HG03280 (cell line): ENCODE results near the gene SNCAIP.
A peak's percentile ranks its signal among the peaks of the same experiment; 100 is the strongest.

Source experiments
- ATAC-seq: cut with Tn5 transposase; IDR thresholded peaks from one replicate; pipeline ENCODE4 v1.9.1; 2021; ENCODE audit warnings: mild to moderate bottlenecking, moderate library complexity; ENCODE audit not compliant: unreplicated experiment

Gene SNCAIP

DNA sequence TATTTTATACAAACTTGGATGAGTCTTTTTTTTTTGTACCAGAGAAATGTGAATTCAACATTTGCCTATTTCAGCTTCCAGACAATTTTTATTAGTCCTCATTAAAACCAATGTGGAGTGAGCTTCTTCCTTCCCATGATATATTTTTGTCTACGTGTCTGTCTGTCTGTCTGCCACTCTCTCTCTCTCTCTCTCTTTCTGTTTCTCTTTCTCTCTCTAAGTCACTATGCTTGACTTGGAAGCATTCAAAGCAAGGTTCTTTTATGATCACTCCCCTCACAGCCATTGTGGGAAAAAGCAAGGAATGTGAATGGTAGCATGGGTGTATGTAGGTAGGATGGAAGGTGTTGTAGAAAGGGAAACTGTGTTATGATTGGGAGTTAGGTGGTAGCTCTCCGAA lies 80.2 kb downstream of the SNCAIP start:
- ATAC-seq: no peak

DNA sequence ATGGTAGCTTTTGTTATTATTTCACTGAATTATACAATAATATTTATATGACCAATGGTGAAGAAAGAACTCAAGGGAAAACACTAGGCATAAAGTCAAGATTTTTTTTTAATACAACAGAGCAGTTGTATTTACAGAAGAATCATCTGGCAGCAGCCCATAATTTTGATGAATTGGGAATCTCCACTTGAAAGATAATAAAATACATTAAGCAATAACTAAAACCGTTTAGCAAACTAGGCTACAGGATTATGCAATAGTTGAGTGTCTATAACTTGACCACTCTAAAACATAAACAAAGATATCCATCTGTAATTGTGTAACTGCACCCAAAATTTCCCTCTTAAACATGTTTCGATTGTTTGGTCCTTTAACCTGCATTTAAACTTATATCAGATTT lies 80.8 kb downstream of the SNCAIP start:
- no peak for ATAC-seq

- ATAC-seq: no peak
Observed at GRCh38 chr5:122394284-122394930, 82.4 kb downstream of the SNCAIP start.

GRCh38 chr5:122398016-122398415 lies 86.0 kb downstream of the SNCAIP start:
- ATAC-seq: no peak

DNA sequence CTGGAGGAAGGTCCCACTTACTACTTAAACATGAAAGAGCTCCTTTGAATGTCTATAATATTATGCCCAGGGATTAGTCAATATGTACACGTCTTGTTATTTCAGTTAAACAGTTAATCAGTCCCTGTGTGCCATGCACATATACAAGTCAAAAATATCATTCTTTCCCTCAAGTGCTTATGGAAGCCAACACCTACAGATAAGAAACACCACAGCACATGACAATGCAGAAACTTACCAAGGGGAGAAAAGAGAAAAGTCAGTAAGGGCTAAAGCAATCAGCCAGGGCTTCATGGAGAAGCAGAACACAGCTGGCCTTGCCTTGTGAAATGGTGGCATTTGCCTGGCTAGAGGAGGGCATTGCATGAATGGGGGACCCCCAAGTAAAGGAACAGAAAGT lies 88.3 kb downstream of the SNCAIP start:
- no peak for ATAC-seq

- ATAC-seq: no peak
Observed at GRCh38 chr5:122400938-122401337, 88.9 kb downstream of the SNCAIP start.

DNA sequence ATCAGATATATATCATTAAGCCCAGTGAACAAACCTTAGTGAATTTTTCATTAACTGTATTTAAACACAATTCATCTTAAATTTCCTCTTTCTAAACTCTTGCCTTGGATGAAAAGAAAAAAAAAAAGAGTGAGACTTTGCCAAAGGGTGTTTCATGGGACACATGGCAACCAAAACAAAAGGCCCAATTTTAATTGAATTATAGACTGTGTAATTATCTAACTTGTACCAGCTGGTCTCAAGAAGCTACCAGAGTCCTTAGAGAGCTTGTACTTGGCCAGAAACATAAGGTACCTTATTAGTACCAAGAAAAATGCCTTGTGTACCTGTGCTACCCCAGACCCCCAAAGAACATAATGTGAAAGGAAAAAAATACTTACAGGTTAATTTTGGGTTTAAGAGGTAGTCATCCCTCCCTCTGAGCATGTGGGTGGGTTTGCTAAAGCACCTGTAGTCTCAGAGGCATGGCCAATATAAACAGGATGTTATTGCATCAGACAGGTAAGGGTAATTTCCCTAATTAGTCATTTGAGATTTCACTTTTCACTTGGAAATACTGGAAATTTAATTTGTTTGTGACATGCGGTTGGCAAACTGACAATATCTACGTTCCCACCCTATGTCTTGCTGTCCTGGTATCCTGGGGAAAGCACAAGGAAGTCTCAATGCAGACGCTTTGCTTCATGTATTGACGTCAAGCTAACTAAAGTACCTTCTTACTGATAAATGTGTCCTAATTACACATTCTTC lies 90.1 kb downstream of the SNCAIP start:
- ATAC-seq: no peak

- no peak for ATAC-seq
Observed at GRCh38 chr5:122402955-122403685, 91.1 kb downstream of the SNCAIP start.

- ATAC-seq: no peak
Observed at GRCh38 chr5:122404018-122404417, 92.0 kb downstream of the SNCAIP start.

DNA sequence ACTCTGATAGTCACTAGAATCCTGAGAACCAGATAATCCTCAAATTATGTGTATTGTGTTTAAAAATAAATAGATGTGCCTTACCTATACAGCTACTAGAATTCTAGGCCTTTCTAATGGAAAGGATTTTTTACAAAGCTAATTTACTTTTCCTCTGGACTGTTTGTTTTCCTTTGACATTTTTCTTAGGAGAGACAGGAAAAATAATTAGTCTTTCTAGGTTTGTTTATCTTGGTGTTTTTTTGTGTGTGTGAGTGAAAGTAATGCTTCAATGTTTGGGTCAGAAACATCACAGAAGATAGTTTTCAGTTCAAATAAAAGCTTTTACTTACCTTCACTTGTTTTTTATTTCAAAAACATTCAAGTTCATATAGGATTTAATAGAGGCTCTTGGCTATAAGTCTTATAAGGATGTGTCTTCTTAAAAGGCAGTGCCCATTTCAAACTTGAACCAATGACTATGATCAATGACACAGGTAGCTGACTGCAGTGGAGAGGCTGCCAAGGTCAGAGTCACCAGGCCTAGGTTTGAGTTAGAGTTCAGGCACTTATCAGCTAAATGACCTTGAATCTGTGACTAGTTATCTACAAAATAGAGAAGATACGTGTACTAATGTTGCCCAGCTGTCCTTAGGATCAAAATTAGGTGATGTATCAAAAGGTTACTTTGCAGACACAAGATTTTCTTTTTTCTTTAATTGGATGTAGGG lies 92.8 kb downstream of the SNCAIP start:
- ATAC-seq: no peak

- ATAC-seq: no peak
Observed at GRCh38 chr5:122405751-122406150, 93.7 kb downstream of the SNCAIP start.

DNA sequence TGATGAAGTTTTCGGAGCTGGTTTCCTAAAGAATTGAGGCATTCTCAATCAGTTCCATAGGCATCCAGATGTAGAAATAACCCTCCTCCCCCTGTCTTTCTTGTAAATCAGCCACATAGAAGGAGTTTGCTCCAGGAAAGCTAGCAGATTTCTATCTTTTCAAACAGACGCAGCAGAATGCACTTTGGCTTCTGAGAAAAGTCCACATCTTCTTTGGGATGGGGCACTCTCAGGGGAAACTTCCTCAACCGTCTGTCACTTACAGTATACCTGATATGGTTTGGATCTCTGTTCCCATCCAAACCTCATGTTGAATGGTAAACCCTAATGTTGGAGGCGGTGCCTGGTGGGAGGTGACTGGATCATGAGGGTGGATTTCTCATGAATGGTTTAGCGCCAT lies 94.1 kb downstream of the SNCAIP start:
- ATAC-seq: no peak

GRCh38 chr5:122408592-122409224 lies 96.7 kb downstream of the SNCAIP start:
- ATAC-seq: no peak

DNA sequence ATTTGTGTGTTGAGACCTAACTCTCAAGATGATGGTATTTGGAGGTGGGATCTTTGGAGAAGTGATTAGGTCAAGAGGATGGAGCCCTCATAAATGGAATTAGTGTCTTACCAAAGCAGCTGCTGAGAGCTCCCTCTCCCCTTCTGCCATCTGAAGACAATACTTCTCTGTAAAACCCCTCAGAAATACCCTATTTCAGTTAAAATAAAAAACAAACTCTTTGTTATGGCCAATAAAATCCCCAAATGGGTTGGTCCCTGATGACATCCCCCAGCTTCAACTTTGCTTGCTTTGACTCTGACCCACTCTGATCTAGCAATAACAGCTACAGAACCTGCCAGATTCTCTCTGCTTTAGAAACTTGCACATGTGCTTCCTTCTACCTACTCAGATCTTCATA lies 100.9 kb downstream of the SNCAIP start:
- no peak for ATAC-seq

DNA sequence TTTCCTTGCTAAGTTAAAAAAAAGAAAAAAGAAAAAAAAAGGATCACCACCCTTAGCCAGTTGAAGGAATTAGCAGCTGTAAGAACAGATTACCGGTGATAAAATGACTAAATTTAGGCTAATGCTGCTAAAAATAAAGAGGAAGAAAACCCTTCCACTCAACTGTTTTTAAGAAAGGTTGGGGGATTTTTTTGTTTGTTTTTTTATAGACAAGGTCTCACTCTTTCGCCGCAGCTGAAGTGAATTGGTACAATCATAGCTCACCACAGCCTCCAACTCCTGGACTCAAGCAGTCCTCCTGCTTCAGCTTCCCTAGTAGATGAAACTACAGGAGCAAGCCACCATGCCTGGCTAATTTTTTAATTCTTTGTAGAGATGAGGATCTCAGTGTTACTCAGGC lies 101.7 kb downstream of the SNCAIP start:
- ATAC-seq: no peak

- ATAC-seq: peak; percentile 88
Observed at GRCh38 chr5:122415030-122415800, 103.2 kb downstream of the SNCAIP start.

DNA sequence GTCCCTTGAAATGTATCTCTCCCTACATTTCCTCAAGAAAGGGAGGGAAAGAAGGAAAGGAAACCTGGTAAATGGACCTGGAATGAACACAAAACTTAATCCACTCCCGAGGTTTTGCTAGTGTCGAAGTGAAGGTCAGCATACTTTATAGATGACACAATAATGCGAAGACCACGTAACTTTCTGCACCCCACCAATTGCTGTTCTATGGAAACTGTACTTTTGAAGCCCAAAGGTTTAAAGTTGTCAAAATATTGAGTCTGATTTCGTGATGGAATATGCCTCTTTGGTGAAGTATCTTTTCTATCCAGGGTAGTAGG lies 103.7 kb downstream of the SNCAIP start:
- ATAC-seq: no peak

GRCh38 chr5:122419142-122419894 lies 107.3 kb downstream of the SNCAIP start:
- ATAC-seq: no peak

DNA sequence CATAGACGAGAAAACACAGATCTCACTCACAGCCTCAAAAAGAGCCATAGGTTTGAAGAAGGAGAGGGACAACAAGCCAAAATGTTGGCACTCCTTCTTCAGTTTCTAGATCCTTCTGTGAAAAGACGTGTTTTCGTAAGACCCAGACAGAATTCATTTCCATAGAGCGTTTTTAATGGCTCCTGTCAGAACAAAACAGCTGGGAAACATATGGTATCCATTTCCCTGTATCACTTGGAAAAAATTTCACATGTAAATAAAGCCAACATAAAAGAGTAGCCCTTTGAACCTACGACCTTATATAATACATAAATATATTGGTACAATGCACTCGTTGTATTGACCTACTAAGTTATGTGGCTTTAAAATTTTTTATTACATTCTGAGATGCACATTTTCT lies 108.1 kb downstream of the SNCAIP start:
- ATAC-seq: no peak
